CD1c-positive myeloid dendritic cell (primary cell): ENCODE results near the gene ZNF136.

Experiments used
- DNase-seq: peaks from one replicate; pipeline ENCODE4 v3.0.0-alpha.2; 2016; ENCODE audit errors: extremely low spot score

The ZNF136 gene

GRCh38 chr19:12162882-12163806 lies at the start of gene ZNF136:
Gene ZNF136 (plus strand): TSS chr19:12163096. CDS start chr19:12163204, 108 bp downstream.
- DNase-seq, result peak; percentile 98

GRCh38 chr19:12113121-12113520 lies 49.8 kb upstream of the ZNF136 start:
- no peak for DNase-seq

DNA sequence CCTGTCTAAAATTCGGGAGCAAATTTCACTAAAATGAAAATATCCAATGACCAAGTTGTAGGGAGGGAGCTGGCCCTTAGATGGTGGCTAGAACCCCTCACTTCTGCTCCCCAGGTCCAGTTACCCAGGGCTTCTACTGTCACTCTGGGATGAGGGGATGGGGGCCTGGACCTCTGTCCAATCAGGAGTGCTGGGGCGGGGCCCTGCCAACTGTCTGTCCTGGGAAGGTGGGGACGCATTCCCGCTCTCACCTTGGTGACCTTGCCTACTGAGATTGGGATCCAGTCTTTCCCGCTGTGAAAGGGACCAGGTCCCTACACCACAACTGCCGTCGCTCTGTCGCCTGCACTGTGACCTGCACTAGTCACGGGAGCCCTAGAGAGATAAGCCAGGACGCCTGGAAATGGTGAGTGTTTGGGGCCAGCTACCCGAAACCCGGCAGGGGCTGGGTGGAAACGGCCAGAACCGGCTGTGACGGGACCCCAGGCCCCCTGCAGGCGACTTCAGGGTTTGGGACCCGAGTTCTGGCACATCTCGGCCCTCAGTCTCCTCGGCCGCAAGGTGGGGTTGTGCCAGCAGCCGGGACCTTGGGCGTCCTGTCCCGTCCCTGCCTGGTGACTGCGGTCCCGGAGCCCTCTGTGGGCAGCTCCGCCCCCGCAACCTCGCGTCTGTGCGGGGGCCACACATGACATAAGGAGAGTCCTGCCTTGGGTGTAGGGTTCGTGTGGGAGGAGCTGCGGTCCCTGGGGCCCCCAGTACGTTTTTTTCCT lies 45.5 kb upstream of the ZNF136 start:
- DNase-seq, result no peak

GRCh38 chr19:12126707-12127106 lies 36.2 kb upstream of the ZNF136 start:
- DNase-seq, result peak; percentile 29

DNA sequence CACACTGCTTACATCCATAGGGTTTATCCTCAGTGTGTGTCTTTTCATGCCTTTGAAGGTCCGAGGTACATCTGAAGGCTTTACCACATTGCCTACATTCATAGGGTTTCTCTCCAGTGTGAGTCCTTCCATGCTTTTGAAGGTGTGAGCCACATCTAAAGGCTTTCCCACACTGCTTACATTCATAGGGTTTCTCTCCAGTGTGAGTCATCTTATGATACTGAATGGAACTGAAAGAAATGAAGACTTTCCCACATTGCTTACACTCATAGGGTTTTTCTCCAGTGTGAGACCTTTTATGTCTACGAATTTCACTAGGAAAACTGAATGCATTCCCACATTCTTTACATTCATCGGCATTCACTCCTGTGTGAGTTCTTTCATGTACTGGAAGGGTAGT lies 29.8 kb upstream of the ZNF136 start:
- DNase-seq, result no peak

DNA sequence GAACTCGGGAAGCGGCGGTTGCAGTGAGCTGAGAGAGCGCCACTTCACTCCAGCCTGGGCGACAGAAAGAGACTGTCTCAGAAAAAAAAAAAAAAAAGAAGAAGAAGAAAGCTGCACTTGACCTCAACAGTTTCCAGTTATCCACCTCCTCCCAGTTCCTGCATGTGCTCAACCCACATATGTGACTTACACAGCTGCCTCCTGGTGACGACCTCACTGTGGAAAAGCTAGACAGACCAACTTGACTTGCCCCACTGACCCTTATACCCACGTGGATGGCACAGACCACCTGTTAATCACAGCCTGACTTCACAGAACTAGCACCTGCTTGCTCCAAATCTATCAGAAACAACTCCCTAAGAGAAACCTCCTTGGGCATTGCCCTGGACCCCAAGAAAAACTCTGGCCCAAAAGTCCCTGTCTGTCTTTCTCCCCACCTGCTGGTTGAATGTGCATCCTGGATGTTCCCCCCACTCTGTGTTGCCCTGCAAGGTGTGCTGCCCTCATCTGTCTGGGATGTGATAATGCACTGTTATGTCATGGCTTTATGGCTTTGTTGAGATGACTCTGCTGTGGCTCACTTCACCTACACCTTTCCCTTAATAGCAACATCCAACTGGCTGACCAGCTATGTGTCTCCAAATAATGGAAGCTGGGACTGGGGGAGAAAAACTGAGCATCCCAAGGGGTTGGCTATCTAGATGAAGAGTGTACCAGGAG lies 25.5 kb upstream of the ZNF136 start:
- DNase-seq, result peak; percentile 29

DNA sequence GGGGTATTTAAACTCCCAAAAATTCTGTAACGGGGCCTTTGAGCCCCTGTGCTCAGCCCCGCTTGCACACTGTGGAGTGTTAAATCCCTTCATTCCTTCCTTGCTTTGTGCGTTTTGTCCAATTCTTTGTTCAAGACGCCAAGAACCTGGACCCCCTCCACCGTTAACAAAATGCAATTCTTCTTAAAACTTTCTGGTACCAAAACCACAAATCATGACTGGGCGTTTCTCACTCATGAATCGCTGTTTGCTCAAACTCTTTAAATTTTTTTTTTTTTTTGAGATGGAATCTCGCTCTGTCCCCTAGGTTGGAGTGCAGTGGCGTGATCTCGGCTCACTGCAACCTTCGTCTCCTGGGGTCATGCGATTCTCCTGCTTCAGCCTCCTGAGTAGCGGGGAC lies 23.6 kb upstream of the ZNF136 start:
- no peak for DNase-seq

DNA sequence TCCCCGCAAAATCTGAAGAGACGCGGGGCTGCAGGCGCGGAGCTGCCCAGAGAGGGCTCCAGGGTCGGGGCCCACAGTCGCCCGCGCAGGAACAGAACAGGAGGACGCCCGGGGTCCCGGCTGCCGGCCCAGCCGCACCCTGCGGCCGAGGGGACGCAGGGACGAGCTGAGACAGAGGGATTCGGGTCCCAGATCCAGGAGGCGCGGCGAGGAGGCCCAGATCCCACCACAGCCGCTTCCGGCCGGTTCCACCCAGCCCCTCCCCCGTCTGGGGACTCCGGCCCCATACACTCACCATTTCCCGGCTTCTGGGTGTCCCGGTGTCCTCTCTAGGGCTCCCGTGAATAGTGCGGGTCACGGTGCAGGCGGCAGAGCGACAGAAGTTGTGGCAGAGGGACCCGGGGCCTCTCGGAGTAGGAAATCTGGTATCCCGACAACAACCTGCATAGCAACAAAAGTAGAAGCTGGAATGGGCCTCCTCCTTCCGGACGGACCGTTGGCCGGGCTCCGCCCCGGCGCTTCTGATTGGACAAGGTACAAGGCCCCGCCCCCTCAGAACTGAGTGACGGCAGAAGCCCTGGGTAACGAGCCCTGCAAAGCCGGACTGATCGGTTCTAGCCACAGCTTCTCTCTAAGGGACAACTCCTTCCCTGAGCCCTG lies 22.9 kb upstream of the ZNF136 start, which contains the start of gene ZNF20:
ZNF20 (minus strand) TSS at position 466 of the 660 bp plus-strand sequence; CDS start at position 298, 168 bp downstream.
- peak; percentile 96 for DNase-seq

DNA sequence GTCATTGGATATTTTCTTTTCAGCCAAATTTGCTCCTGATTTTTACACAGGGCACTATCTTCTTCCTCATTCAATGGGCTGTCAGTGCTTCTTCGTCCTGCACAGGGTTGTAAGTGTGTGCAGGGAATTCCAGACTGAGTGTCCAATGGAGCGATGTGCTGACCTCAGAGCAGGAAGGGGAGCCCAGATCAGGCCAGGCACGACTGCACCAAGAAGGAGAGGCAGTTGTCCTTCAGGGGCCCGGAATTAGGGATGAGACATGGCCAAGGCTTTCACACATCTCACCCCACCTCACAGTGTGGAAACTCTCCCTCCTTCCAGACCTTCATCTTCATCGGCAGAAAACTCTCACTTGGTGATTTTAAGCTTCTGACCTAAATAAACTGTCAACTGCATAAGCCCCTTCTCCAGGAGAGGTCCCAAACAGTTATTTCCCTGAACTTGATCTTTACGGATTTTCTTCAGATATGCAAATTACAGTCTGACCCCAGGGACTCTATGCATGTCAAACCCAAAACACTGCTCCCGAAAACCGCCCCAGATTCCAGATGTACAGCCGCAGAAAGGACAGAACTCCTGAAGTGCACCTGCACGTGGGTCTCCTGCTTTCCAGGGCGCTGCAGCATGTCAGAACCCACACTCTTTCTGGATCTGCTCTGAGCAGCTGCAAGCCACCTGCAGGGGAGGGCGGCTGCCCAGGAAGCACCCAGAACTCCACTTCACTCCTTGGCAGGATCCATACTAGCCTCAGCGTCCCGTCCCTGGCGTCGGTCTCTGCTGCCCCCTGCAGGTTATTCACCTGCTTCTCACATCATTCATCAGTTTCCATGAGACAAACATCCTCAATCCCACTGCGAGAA lies 22.1 kb upstream of the ZNF136 start:
- peak; percentile 91 for DNase-seq

- no peak for DNase-seq
Measured at GRCh38 chr19:12141405-12141736, 21.5 kb upstream of the ZNF136 start.

- no peak for DNase-seq
Measured at GRCh38 chr19:12145348-12145747, 17.5 kb upstream of the ZNF136 start.

- DNase-seq, result no peak
Measured at GRCh38 chr19:12155324-12155860, 7.5 kb upstream of the ZNF136 start.

GRCh38 chr19:12156223-12157058 lies 6.5 kb upstream of the ZNF136 start, which contains the start of gene ZNF625:
Gene ZNF625 (minus strand): TSS chr19:12156734. CDS start chr19:12156558, 176 bp downstream.
- peak; percentile 33 for DNase-seq

DNA sequence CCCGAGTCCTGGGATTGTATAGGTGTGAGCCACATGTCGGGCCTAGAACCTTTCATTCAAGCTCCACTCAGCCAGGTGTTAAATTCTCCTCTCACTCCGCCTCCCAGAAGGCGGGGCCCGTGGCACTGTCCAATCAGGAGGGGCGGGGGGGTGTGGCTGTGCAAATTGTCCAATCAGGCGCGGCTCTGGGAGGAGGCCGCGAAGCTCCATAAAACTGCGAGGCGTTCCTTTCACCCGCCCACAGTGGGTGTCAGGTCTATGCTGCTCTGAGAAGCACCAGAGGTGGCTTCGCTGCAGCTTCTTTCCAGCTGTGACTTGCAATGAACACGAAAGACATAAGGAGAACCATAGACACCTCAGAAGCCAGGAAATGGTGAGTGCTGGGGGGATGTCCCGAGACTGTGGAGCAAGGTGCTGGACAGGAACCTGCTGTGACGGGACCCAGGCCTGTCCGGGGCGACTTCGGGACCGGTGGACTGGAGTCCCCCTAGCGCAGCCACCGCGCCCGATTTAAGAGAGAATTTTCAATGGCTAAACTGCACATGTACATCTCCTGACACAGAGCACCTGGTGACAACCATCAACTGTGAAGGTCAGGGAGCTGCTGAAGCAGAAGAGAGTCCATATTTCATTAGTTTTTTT lies 3.0 kb upstream of the ZNF136 start:
- no peak for DNase-seq

DNA sequence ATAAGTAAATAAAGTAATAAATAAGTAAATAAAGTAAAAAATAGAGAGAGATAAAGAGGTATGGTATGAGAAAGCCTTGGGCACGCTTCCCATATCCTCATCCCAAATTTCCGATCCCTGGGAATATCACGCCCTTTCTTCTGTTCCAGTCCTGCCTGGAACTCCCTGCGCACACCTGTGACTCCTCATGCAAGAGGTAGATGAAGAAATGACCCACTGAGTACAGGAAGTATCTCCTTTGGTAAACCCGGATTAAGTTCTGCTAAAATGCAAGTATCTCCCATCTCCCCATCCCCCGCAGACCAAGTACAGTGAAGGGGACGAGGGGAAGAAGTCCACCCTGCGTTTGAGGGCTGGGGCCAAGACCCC lies 399 bp upstream of the ZNF136 start:
- no peak for DNase-seq

DNA sequence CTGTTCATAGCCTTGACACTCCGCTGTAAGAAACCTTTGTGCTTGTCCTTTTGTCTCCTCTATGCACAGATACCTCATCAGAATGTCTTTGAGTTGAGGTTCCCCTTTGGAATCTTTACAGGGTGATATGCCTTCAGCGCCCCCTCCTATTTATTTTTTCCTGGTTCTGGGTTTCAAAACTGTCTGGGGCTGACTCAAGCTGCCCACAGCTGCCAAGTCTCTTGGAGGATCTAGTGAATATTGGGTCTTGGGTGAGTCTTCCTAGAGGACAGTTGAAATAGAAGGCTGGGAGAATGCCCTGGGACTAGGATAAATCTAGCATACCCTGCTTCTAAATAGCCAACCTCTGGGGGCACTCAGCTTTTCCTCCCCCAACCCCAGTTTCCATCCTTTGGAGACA lies 930 bp downstream of the ZNF136 start:
- peak; percentile 24 for DNase-seq

- DNase-seq, result peak; percentile 7
Measured at GRCh38 chr19:12166626-12167025, 3.7 kb downstream of the ZNF136 start.

GRCh38 chr19:12180377-12180776 lies 17.5 kb downstream of the ZNF136 start:
- DNase-seq, result no peak

DNA sequence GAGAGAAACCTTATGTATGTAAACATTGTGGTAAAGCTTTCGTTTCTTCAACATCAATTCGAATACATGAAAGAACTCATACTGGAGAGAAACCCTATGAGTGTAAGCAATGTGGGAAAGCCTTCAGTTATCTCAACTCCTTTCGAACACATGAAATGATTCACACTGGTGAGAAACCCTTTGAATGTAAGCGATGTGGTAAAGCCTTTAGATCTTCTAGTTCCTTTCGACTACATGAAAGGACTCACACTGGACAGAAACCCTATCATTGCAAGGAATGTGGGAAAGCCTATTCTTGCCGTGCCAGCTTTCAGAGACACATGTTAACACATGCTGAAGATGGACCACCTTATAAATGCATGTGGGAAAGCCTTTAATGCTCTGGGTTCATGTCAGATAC lies 24.7 kb downstream of the ZNF136 start:
- no peak for DNase-seq
